K562 (cell line): ENCODE measurements around the gene SLC12A3. TPM values are rescaled to one million over a fixed set of nuclear protein-coding genes. Genes with fewer than 3 reads are reported as not detected.

ENCODE experiments used
- BCL6 ChIP-seq: fragments of 250-450 bp; sonication (Bioruptor Pico); IDR thresholded peaks from 2 replicates; pipeline ENCODE4 v1.4.0; 2020
- CREB3 ChIP-seq: fragments of 450-650 bp; conservative IDR thresholded peaks from 2 replicates; pipeline ENCODE4 v1.6.1; 2016; ENCODE audit warnings: missing genetic modification characterization, low read depth, mild to moderate bottlenecking, missing compliant biosample characterization, moderate library complexity
- HBP1 ChIP-seq: fragments of 450-650 bp; formaldehyde crosslinking; IDR thresholded peaks from 2 replicates; pipeline ENCODE4 v1.4.0; 2022; ENCODE audit warnings: missing genetic modification characterization
- HDGF ChIP-seq: fragments of 450-650 bp; IDR thresholded peaks from 2 replicates; pipeline ENCODE4 v1.6.1; 2016
- HEY1 ChIP-seq: fragments of 250-450 bp; sonication (Bioruptor Pico); IDR thresholded peaks from 2 replicates; pipeline ENCODE4 v1.5.0; 2020; ENCODE audit warnings: mild to moderate bottlenecking, moderate library complexity, borderline replicate concordance
- HNRNPLL ChIP-seq: fragments of 200-400 bp; formaldehyde crosslinking; IDR thresholded peaks from 2 replicates; pipeline ENCODE4 v1.6.1; 2017; ENCODE audit warnings: low read length, low read depth, mild to moderate bottlenecking; ENCODE audit not compliant: poor library complexity, severe bottlenecking
- KDM5B ChIP-seq: fragments of 200-600 bp; sonication (generic); IDR thresholded peaks from 2 replicates; pipeline ENCODE4 v1.6.1; 2012; ENCODE audit warnings: low read depth, mild to moderate bottlenecking, moderate library complexity, low read length, control low read depth, inconsistent platforms; ENCODE audit not compliant: insufficient replicate concordance
- L3MBTL2 ChIP-seq: fragments of 450-650 bp; IDR thresholded peaks from 2 replicates; pipeline ENCODE4 v1.6.1; 2016; ENCODE audit warnings: mild to moderate bottlenecking, moderate library complexity
- MECOM ChIP-seq: fragments of 250-450 bp; sonication (Bioruptor Pico); IDR thresholded peaks from 2 replicates; pipeline ENCODE4 v1.8.0; 2022; ENCODE audit warnings: inconsistent platforms
- MEIS2 ChIP-seq: fragments of 450-650 bp; IDR thresholded peaks from 2 replicates; pipeline ENCODE4 v1.6.1; 2014; ENCODE audit warnings: mild to moderate bottlenecking; ENCODE audit not compliant: partially characterized antibody
- MIER1 ChIP-seq: fragments of 450-650 bp; IDR thresholded peaks from 2 replicates; pipeline ENCODE4 v1.6.1; 2016; ENCODE audit warnings: antibody characterized with exemption, mild to moderate bottlenecking, low read depth
- NBN ChIP-seq: fragments of 450-650 bp; IDR thresholded peaks from 2 replicates; pipeline ENCODE4 v1.6.1; 2016; ENCODE audit warnings: low read depth, mild to moderate bottlenecking
- NFRKB ChIP-seq: fragments of 450-650 bp; IDR thresholded peaks from 2 replicates; pipeline ENCODE4 v1.6.1; 2016; ENCODE audit warnings: low read depth
- NFXL1 ChIP-seq: fragments of 450-650 bp; formaldehyde crosslinking; IDR thresholded peaks from 2 replicates; pipeline ENCODE4 v1.4.0; 2021; ENCODE audit warnings: mild to moderate bottlenecking
- OTX1 ChIP-seq: fragments of 450-650 bp; formaldehyde crosslinking; IDR thresholded peaks from 2 replicates; pipeline ENCODE4 v1.4.0; 2022; ENCODE audit warnings: mild to moderate bottlenecking
- PHB ChIP-seq: fragments of 250-450 bp; sonication (Bioruptor Pico); IDR thresholded peaks from 2 replicates; pipeline ENCODE4 v1.5.0; 2021
- PHF8 ChIP-seq: fragments of 200-600 bp; sonication (generic); IDR thresholded peaks from 2 replicates; pipeline ENCODE4 v1.6.1; 2012; ENCODE audit warnings: mixed run types, mild to moderate bottlenecking, inconsistent platforms, low read length, moderate library complexity, borderline replicate concordance
- SMARCE1 ChIP-seq: fragments of 450-650 bp; IDR thresholded peaks from 2 replicates; pipeline ENCODE4 v1.7.1; 2016; ENCODE audit warnings: mild to moderate bottlenecking
- TEAD1 ChIP-seq, 2 experiments: fragments of 450-650 bp in 1 of 2; sonication (generic) in 1 of 2; formaldehyde crosslinking; IDR thresholded peaks; 2 replicates each; pipeline versions ENCODE4 v1.4.0 to v1.8.0; 2020 to 2022; ENCODE audit warnings: mild to moderate bottlenecking in 2 of 2, missing genetic modification reagents in 1 of 2
- ZKSCAN8 ChIP-seq: fragments of 200-800 bp; sonication (Bioruptor generic); IDR thresholded peaks from 2 replicates; pipeline ENCODE4 v1.6.1; 2016; ENCODE audit warnings: missing genetic modification characterization, missing compliant biosample characterization
- ZNF41 ChIP-seq: fragments of 250-450 bp; sonication (Bioruptor Pico); conservative IDR thresholded peaks from 2 replicates; pipeline ENCODE4 v1.4.0; 2020; ENCODE audit warnings: mild to moderate bottlenecking
- ZNF592 ChIP-seq: fragments of 450-650 bp; IDR thresholded peaks from 2 replicates; pipeline ENCODE4 v1.6.1; 2017; ENCODE audit warnings: antibody characterized with exemption, mild to moderate bottlenecking
- ZNF668 ChIP-seq: fragments of 250-450 bp; sonication (Bioruptor Pico); IDR thresholded peaks from 2 replicates; pipeline ENCODE4 v1.8.0; 2022; ENCODE audit warnings: mild to moderate bottlenecking, inconsistent platforms
- polyA plus RNA-seq, 8 experiments: library from polyadenylated mRNA; depleted of rRNA in 4 of 8; stranded (reverse) in 5 of 8; unstranded in 3 of 8; fragments of >200 nt; fragmentation: Nextera tagmentation in 2 of 8; fragmentation: Illumina TruSeq in 1 of 8; extraction: Ambion mirVana in 2 of 8; extraction: Trizol in 1 of 8; gene quantifications; 2 replicates each; pipeline versions ENCODE4 v1.2.1 to v1.2.3, GENCODE V29; 2011 to 2014; ENCODE audit warnings: inconsistent platforms in 1 of 8, missing spikeins in 1 of 8
- total RNA-seq, 7 experiments: library from RNA; depleted of rRNA in 6 of 7; stranded (reverse); fragments of >200 nt in 6 of 7; fragmentation: Illumina TruSeq in 2 of 7; extraction: Trizol in 2 of 7; gene quantifications; 2 replicates each; pipeline versions ENCODE4 v1.2.1 to v1.2.3, GENCODE V29; 2011 to 2021; ENCODE audit warnings: low replicate concordance in 1 of 7

Gene SLC12A3
- total and polyA plus RNA-seq, 9 of the 15 experiments (the other 6 are each of a cell fraction or from before 2014, with no cell fraction given): not detected

GRCh38 chr16:56931271-56931891 is 66.4 kb downstream of the SLC12A3 start (continued):
- TF ChIP-seq NFRKB (peak; percentile 93), ZNF592 (peak; percentile 96), KDM5B (no peak), PHB (CRISPR knock-in tag) (0 out of 2 replicates have a peak, but pooled peaks have one; percentile 12), MIER1 (no peak), HBP1 (0 out of 2 replicates have a peak, but pooled peaks have one; percentile 30), CREB3 (tag) (peak; percentile 86), HDGF (0 out of 2 replicates have a peak, but pooled peaks have one; percentile 51), NFXL1 (CRISPR knock-in tag) (peak; percentile 72; the same call in 1 of the 2 replicates), ZNF41 (CRISPR knock-in tag) (peak; percentile 47; the same call in 1 of the 2 replicates), HEY1 (CRISPR knock-in tag) (peak; percentile 78; the same call in 1 of the 2 replicates), HNRNPLL (no peak), NBN (peak; percentile 21; the same call in 1 of the 2 replicates), L3MBTL2 (peak; percentile 94), MEIS2 (peak; percentile 5), BCL6 (CRISPR knock-in tag) (0 out of 2 replicates have a peak, but pooled peaks have one; percentile 18), ZNF668 (peak; percentile 54; the same call in 1 of the 2 replicates), PHF8 (peak; percentile 61; the same call in 1 of the 2 replicates), TEAD1 (CRISPR knock-in tag; IDR thresholded peaks at IDR 0.05) (peak in 1 of 2 experiments; percentile 43; a peak in 1 of 4 replicates), ZKSCAN8 (CRISPR knock-in tag) (peak; percentile 78; the same call in 1 of the 2 replicates), SMARCE1 (peak; percentile 57; the same call in 1 of the 2 replicates), MECOM (CRISPR knock-in tag) (peak; percentile 78; the same call in 1 of the 2 replicates), OTX1 (CRISPR knock-in tag) (peak; percentile 52; the same call in 1 of the 2 replicates)
